Stomach smooth muscle (tissue), 2 donors: ENCODE measurements around the gene PPP2R5C.

Source experiments
- H3K27ac ChIP-seq: one replicate; pipeline ENCODE4 v1.7.0; 2013; ENCODE audit warnings: mild to moderate bottlenecking, low read length, inconsistent platforms
- H3K27me3 ChIP-seq, 2 donors: one replicate each; pipeline ENCODE4 v1.7.0; 2013; ENCODE audit warnings: low read length in 2 of 2; ENCODE audit not compliant: insufficient read depth in 2 of 2, control insufficient read depth in 1 of 2
- H3K36me3 ChIP-seq, 2 donors: one replicate each; pipeline ENCODE4 v1.7.0; 2013; ENCODE audit warnings: low read length in 2 of 2; ENCODE audit not compliant: control insufficient read depth in 2 of 2, insufficient read depth in 2 of 2
- H3K4me1 ChIP-seq: one replicate; pipeline ENCODE4 v1.7.0; 2013; ENCODE audit warnings: low read length; ENCODE audit not compliant: control insufficient read depth, insufficient read depth
- H3K4me3 ChIP-seq, 2 donors: one replicate each; pipeline ENCODE4 v1.7.0; 2013; ENCODE audit warnings: low read length in 2 of 2
- H3K9ac ChIP-seq, 2 donors: one replicate each; pipeline ENCODE4 v1.7.0; 2013; ENCODE audit warnings: low read length in 2 of 2, mild to moderate bottlenecking in 1 of 2
- H3K9me3 ChIP-seq, 2 donors: one replicate each; pipeline ENCODE4 v1.7.0; 2013; ENCODE audit warnings: low read length in 2 of 2; ENCODE audit not compliant: control insufficient read depth in 2 of 2
- donor health status: healthy.
- donor health status: Pancreatic carcinoma.

The PPP2R5C gene

GRCh38 chr14:101869217-101869616 lies 107.7 kb downstream of the PPP2R5C start:
- H3K27me3 ChIP-seq: no peaks in the 10 kb centered on the region
- no peaks in the 10 kb centered on the region for H3K9me3 ChIP-seq
- peaks cover 2 to 3% of the 10 kb centered on the region in 2 donors for H3K36me3 ChIP-seq
- H3K27ac ChIP-seq: no peak overlapping the region
- H3K4me3 ChIP-seq: no peak overlapping the region
- no peak overlapping the region for H3K9ac ChIP-seq
- H3K4me1 ChIP-seq: peaks cover 2% of the 10 kb centered on the region

- Histone ChIP-seq H3K9ac (no peak overlapping the region), H3K4me1 (peaks cover 2% of the 10 kb centered on the region), H3K4me3 (no peak overlapping the region), H3K27ac (no peak overlapping the region), H3K27me3 (no peaks in the 10 kb centered on the region), H3K9me3 (no peaks in the 10 kb centered on the region), H3K36me3 (no peaks in the 10 kb centered on the region)
Measured at GRCh38 chr14:101870273-101870939, 108.9 kb downstream of the PPP2R5C start.

DNA sequence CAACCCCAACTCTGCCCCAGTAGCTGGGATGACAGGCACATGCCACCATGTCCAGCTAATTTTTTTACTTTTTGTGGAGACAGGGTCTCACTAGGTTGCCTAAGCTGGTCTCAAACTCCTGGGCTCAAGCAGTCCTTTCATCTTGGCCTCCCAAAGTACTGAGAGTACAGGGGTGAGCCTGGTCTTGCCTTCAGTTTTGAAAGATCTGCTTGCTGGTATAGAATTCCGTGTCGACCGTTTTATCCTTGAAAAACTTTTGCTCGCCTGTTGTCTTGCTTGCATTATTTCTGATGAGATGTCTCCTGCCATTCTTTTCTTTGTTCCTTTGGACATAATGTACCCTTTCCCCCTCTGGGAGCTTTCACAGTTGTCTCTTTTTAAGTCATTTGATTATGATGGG lies 110.8 kb downstream of the PPP2R5C start:
- no peaks in the 10 kb centered on the region for H3K9me3 ChIP-seq
- H3K4me3 ChIP-seq: no peak overlapping the region
- H3K27me3 ChIP-seq: no peaks in the 10 kb centered on the region
- no peaks in the 10 kb centered on the region for H3K36me3 ChIP-seq
- H3K9ac ChIP-seq: no peak overlapping the region
- peaks cover 10% of the 10 kb centered on the region for H3K4me1 ChIP-seq
- no peak overlapping the region for H3K27ac ChIP-seq

DNA sequence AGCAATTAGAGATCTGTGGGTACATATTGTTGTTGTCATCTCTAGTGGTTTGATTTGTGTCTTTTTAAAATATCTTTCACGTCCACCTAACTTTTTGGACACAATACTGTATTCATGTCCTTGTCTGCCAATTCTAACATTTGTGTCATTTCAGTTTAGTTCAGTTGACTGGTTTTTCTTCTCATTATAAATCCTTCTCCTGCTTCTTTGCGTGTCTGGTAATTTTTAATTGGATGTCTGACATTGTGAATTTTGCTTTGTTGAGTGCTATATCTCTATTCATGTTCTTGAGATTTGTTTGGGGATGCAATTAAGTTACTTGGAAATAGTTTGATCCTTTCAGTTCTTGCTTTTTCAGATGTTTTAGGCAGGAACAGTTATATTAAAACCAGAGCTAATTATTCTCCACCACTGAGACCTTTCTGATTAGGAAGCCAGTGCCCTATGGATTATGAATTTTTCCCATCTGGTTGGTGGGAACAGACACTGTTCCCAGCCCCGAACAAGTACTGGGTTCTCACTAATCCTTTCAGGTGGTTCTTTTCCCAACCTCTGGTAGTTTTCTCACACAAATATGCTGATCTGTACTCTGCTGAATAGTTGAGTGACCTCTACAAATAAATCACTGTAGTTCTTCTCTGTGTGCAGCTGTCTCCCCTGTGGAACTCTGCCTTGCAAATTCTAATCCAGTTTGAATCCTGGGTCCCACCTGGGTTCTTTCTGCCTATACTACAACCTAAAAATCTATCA lies 111.7 kb downstream of the PPP2R5C start:
- Histone ChIP-seq H3K9me3 (no peaks in the 10 kb centered on the region), H3K27me3 (no peaks in the 10 kb centered on the region), H3K4me1 (peaks cover 10% of the 10 kb centered on the region), H3K27ac (no peak overlapping the region), H3K4me3 (no peak overlapping the region), H3K9ac (no peak overlapping the region), H3K36me3 (peaks cover 0 to 2% of the 10 kb centered on the region in 2 donors)

DNA sequence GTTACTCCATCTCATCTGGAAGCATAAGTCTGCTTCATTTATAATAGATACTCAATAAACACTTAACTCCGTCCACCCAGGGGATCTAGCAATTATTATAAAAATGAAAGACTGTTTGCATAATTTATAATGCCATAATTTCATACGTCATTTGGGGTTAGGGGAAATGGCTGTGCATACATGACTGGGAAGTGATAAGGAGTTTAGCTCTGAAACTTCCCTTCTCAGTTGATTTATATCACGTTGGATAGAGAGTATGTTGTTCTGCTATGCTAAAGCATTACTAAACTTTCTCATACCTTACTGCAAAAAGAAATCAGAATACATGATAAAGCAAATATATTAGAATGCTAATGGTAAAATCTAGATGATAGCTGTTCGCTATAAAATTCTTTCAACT lies 112.5 kb downstream of the PPP2R5C start:
- Histone ChIP-seq H3K27ac (no peak overlapping the region), H3K4me3 (no peak overlapping the region), H3K36me3 (peaks cover 0 to 2% of the 10 kb centered on the region in 2 donors), H3K27me3 (no peaks in the 10 kb centered on the region), H3K9ac (no peak overlapping the region), H3K4me1 (peaks cover 11% of the 10 kb centered on the region), H3K9me3 (no peaks in the 10 kb centered on the region)

GRCh38 chr14:101875041-101875726 lies 113.7 kb downstream of the PPP2R5C start:
- H3K27ac ChIP-seq: peak overlapping the region; percentile 0

DNA sequence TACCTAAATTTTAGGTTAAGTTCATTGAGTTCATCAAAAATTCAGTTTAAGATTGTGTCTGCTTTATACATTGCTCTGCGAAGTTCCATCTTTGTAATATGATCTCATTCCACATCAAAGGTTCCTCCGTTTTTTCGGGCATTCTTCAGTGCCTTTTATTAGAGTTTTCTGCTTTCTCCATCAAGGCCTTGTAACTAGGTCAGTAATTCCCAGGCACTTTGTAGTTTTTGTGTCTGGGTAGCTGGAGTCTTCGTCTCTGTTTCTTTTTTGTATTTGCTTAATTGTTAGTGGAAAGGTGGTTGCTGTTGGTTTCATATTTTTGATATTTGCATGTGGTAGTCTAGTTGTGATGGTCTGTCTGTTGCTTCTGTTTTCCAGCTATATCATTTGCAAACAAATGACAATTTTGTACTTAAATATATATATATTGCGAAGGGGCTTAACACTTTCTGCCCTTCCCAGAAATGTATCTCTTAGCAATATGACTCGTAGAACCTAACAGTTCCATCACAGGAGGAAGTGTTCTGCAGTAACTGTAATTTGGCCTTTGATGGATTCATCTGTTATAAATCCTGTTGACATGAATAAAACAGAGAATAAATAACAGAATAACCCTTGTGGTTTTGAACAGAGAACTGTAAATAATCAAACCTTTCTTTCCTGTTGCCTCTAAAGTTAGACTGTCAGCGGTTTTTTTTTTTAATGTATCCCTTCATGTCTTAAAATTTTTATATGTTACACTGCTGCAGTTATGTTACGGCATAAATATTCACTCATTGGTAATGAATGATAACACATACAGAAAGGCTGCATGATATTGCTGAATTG lies 114.4 kb downstream of the PPP2R5C start:
- Histone ChIP-seq H3K27ac (peak overlapping the region; percentile 0), H3K27me3 (no peaks in the 10 kb centered on the region), H3K9me3 (no peaks in the 10 kb centered on the region), H3K4me1 (peaks cover 20% of the 10 kb centered on the region), H3K36me3 (peaks cover 0 to 2% of the 10 kb centered on the region in 2 donors), H3K4me3 (no peak overlapping the region), H3K9ac (peak overlapping the region in 1 of 2 donors; percentile 22)

More at GRCh38 chr14:101875041-101875726, 113.7 kb downstream of the PPP2R5C start:
- H3K9me3 ChIP-seq: no peaks in the 10 kb centered on the region
- peaks cover 0 to 2% of the 10 kb centered on the region in 2 donors for H3K36me3 ChIP-seq
- no peaks in the 10 kb centered on the region for H3K27me3 ChIP-seq
- H3K9ac ChIP-seq: no peak overlapping the region
- H3K4me3 ChIP-seq: no peak overlapping the region
- H3K4me1 ChIP-seq: peaks cover 20% of the 10 kb centered on the region

- Histone ChIP-seq H3K27ac (peak overlapping the region; percentile 55), H3K27me3 (no peaks in the 10 kb centered on the region)
Measured at GRCh38 chr14:101876555-101876938, 115.0 kb downstream of the PPP2R5C start.

GRCh38 chr14:101877766-101878165 lies 116.3 kb downstream of the PPP2R5C start:
- Histone ChIP-seq H3K4me1 (peaks cover 23% of the 10 kb centered on the region), H3K27me3 (no peaks in the 10 kb centered on the region), H3K9ac (no peak overlapping the region), H3K9me3 (no peaks in the 10 kb centered on the region), H3K27ac (no peak overlapping the region), H3K4me3 (no peak overlapping the region), H3K36me3 (peaks cover 5 to 6% of the 10 kb centered on the region in 2 donors)

More at GRCh38 chr14:101876555-101876938, 115.0 kb downstream of the PPP2R5C start:
- peaks cover 0 to 2% of the 10 kb centered on the region in 2 donors for H3K36me3 ChIP-seq
- H3K9ac ChIP-seq: peak overlapping the region in 1 of 2 donors; percentile 22
- no peaks in the 10 kb centered on the region for H3K9me3 ChIP-seq
- peaks cover 22% of the 10 kb centered on the region for H3K4me1 ChIP-seq
- no peak overlapping the region for H3K4me3 ChIP-seq

GRCh38 chr14:101878211-101878821 lies 116.8 kb downstream of the PPP2R5C start:
- H3K4me1 ChIP-seq: peaks cover 23% of the 10 kb centered on the region
- no peak overlapping the region for H3K9ac ChIP-seq
- H3K36me3 ChIP-seq: peaks cover 6 to 9% of the 10 kb centered on the region in 2 donors
- no peak overlapping the region for H3K4me3 ChIP-seq
- no peaks in the 10 kb centered on the region for H3K9me3 ChIP-seq
- no peaks in the 10 kb centered on the region for H3K27me3 ChIP-seq
- H3K27ac ChIP-seq: peak overlapping the region; percentile 46
